Activated naive CD8-positive, alpha-beta T cell (primary cell): ENCODE measurements around the gene SKIC2.

ENCODE experiments used
- H3K27ac Mint-ChIP-seq: one replicate; pipeline ENCODE4 v1.8.0; 2021; ENCODE audit warnings: mixed read lengths
- H3K27me3 Mint-ChIP-seq: one replicate; pipeline ENCODE4 v1.8.0; 2021; ENCODE audit warnings: mixed read lengths
- H3K36me3 Mint-ChIP-seq: one replicate; pipeline ENCODE4 v1.8.0; 2021; ENCODE audit warnings: mixed read lengths
- H3K4me1 Mint-ChIP-seq: one replicate; pipeline ENCODE4 v1.8.0; 2021; ENCODE audit warnings: low read depth, mixed read lengths
- H3K4me3 Mint-ChIP-seq: one replicate; pipeline ENCODE4 v1.8.0; 2021; ENCODE audit warnings: mild to moderate bottlenecking, mixed read lengths
- H3K9me3 Mint-ChIP-seq: one replicate; pipeline ENCODE4 v1.8.0; 2021; ENCODE audit warnings: low read depth, mixed read lengths

SKIC2 gene

GRCh38 chr6:31933537-31933936, 25.4 kb upstream of the SKIC2 start:
- H3K36me3 Mint-ChIP-seq = no peaks in the 10 kb centered on the region
- H3K27ac Mint-ChIP-seq = no peak overlapping the region
- no peak overlapping the region for H3K4me3 Mint-ChIP-seq
- H3K9me3 Mint-ChIP-seq = no peaks in the 10 kb centered on the region
- H3K4me1 Mint-ChIP-seq = no peaks in the 10 kb centered on the region
- peaks cover 2% of the 10 kb centered on the region for H3K27me3 Mint-ChIP-seq

GRCh38 chr6:31935021-31935420, 24.0 kb upstream of the SKIC2 start:
- no peaks in the 10 kb centered on the region for H3K9me3 Mint-ChIP-seq
- no peaks in the 10 kb centered on the region for H3K4me1 Mint-ChIP-seq

GRCh38 chr6:31935823-31936222, 23.2 kb upstream of the SKIC2 start:
- Mint-ChIP-seq H3K4me3 (no peak overlapping the region), H3K27me3 (peaks cover 2% of the 10 kb centered on the region), H3K36me3 (no peaks in the 10 kb centered on the region), H3K9me3 (no peaks in the 10 kb centered on the region), H3K27ac (no peak overlapping the region), H3K4me1 (no peaks in the 10 kb centered on the region)

More at GRCh38 chr6:31935021-31935420, 24.0 kb upstream of the SKIC2 start:
- Mint-ChIP-seq H3K4me3 (no peak overlapping the region), H3K27ac (no peak overlapping the region), H3K27me3 (peaks cover 2% of the 10 kb centered on the region), H3K36me3 (no peaks in the 10 kb centered on the region)

GRCh38 chr6:31940256-31940664, 18.7 kb upstream of the SKIC2 start:
- Mint-ChIP-seq H3K4me1 (peaks cover under 1% of the 10 kb centered on the region), H3K4me3 (no peak overlapping the region), H3K27ac (no peak overlapping the region), H3K36me3 (no peaks in the 10 kb centered on the region), H3K9me3 (no peaks in the 10 kb centered on the region), H3K27me3 (peaks cover 5% of the 10 kb centered on the region)

GRCh38 chr6:31943742-31944141, 15.2 kb upstream of the SKIC2 start:
- no peaks in the 10 kb centered on the region for H3K36me3 Mint-ChIP-seq
- H3K4me3 Mint-ChIP-seq = no peak overlapping the region
- no peak overlapping the region for H3K27ac Mint-ChIP-seq
- H3K4me1 Mint-ChIP-seq = peaks cover 4% of the 10 kb centered on the region
- peaks cover 5% of the 10 kb centered on the region for H3K27me3 Mint-ChIP-seq
- H3K9me3 Mint-ChIP-seq = no peaks in the 10 kb centered on the region

GRCh38 chr6:31945154-31945506, 13.8 kb upstream of the SKIC2 start:
- H3K9me3 Mint-ChIP-seq = no peaks in the 10 kb centered on the region
- peaks cover 4% of the 10 kb centered on the region for H3K4me1 Mint-ChIP-seq
- H3K4me3 Mint-ChIP-seq = no peak overlapping the region
- no peak overlapping the region for H3K27ac Mint-ChIP-seq
- peaks cover 5% of the 10 kb centered on the region for H3K27me3 Mint-ChIP-seq
- no peaks in the 10 kb centered on the region for H3K36me3 Mint-ChIP-seq

- Mint-ChIP-seq H3K27ac (no peak within 1 kb of the TSS), H3K27me3 (peaks cover 5% of the 10 kb centered on the region)
Observed at GRCh38 chr6:31945507-31946369, 13.2 kb upstream of the SKIC2 start, which contains the start of gene CFB. Gene CFB (plus strand): TSS chr6:31946095. CDS start chr6:31946222, 127 bp downstream.

GRCh38 chr6:31946370-31946885, 12.5 kb upstream of the SKIC2 start:
- Mint-ChIP-seq H3K9me3 (no peaks in the 10 kb centered on the region), H3K4me3 (no peak overlapping the region), H3K4me1 (peaks cover 4% of the 10 kb centered on the region), H3K36me3 (no peaks in the 10 kb centered on the region), H3K27me3 (peaks cover 5% of the 10 kb centered on the region), H3K27ac (no peak overlapping the region)

More at GRCh38 chr6:31945507-31946369, 13.2 kb upstream of the SKIC2 start, which contains the start of gene CFB:
- Mint-ChIP-seq H3K4me3 (no peak within 1 kb of the TSS), H3K9me3 (no peaks in the 10 kb centered on the region), H3K4me1 (peaks cover 4% of the 10 kb centered on the region), H3K36me3 (no peaks in the 10 kb centered on the region)

- peaks cover 4% of the 10 kb centered on the region for H3K4me1 Mint-ChIP-seq
- no peak overlapping the region for H3K27ac Mint-ChIP-seq
- no peaks in the 10 kb centered on the region for H3K9me3 Mint-ChIP-seq
- H3K4me3 Mint-ChIP-seq = no peak overlapping the region
- H3K36me3 Mint-ChIP-seq = no peaks in the 10 kb centered on the region
- peaks cover 5% of the 10 kb centered on the region for H3K27me3 Mint-ChIP-seq
Observed at GRCh38 chr6:31947070-31947675, 11.8 kb upstream of the SKIC2 start.

- no peak overlapping the region for H3K4me3 Mint-ChIP-seq
- peaks cover 4% of the 10 kb centered on the region for H3K4me1 Mint-ChIP-seq
- H3K9me3 Mint-ChIP-seq = no peaks in the 10 kb centered on the region
- H3K27me3 Mint-ChIP-seq = no peaks in the 10 kb centered on the region
- H3K36me3 Mint-ChIP-seq = no peaks in the 10 kb centered on the region
- H3K27ac Mint-ChIP-seq = no peak overlapping the region
Observed at GRCh38 chr6:31947864-31948263, 11.1 kb upstream of the SKIC2 start.

GRCh38 chr6:31948306-31948705, 10.7 kb upstream of the SKIC2 start:
- Mint-ChIP-seq H3K4me3 (no peak overlapping the region), H3K27me3 (no peaks in the 10 kb centered on the region), H3K27ac (no peak overlapping the region), H3K4me1 (peaks cover 4% of the 10 kb centered on the region), H3K36me3 (peaks cover 2% of the 10 kb centered on the region), H3K9me3 (no peaks in the 10 kb centered on the region)

GRCh38 chr6:31948753-31949413, 10.1 kb upstream of the SKIC2 start:
- H3K27ac Mint-ChIP-seq = no peak overlapping the region
- no peak overlapping the region for H3K4me3 Mint-ChIP-seq
- H3K36me3 Mint-ChIP-seq = peaks cover 2% of the 10 kb centered on the region
- no peaks in the 10 kb centered on the region for H3K27me3 Mint-ChIP-seq
- H3K9me3 Mint-ChIP-seq = no peaks in the 10 kb centered on the region
- peaks cover 4% of the 10 kb centered on the region for H3K4me1 Mint-ChIP-seq

GRCh38 chr6:31949926-31950548, 8.9 kb upstream of the SKIC2 start:
- Mint-ChIP-seq H3K27ac (no peak overlapping the region), H3K9me3 (no peaks in the 10 kb centered on the region), H3K36me3 (peaks cover 2% of the 10 kb centered on the region), H3K4me3 (no peak overlapping the region), H3K4me1 (peaks cover 4% of the 10 kb centered on the region), H3K27me3 (no peaks in the 10 kb centered on the region)

- Mint-ChIP-seq H3K9me3 (no peaks in the 10 kb centered on the region), H3K4me3 (no peak overlapping the region), H3K36me3 (peaks cover 2% of the 10 kb centered on the region), H3K27ac (no peak overlapping the region), H3K27me3 (no peaks in the 10 kb centered on the region), H3K4me1 (peaks cover 4% of the 10 kb centered on the region)
Observed at GRCh38 chr6:31952140-31952805, 6.7 kb upstream of the SKIC2 start.
